Tibial nerve (tissue), 4 donors: Measurements from ENCODE around the gene EFNA4. TPM values are rescaled to one million over a fixed set of nuclear protein-coding genes. Genes with fewer than 3 reads are reported as not detected.

Experiments used
- DNase-seq, 2 donors: peaks; one replicate each; pipeline ENCODE4 v3.0.0-alpha.2; 2019; ENCODE audit warnings: low spot score in 2 of 2
- H3K27ac ChIP-seq, 4 donors: fragments of 200-600 bp; sonication (generic) in 3 of 4; one replicate each; pipeline ENCODE4 v1.5.1; 2017 to 2019; ENCODE audit warnings: mild to moderate bottlenecking in 1 of 4
- H3K27me3 ChIP-seq, 2 donors: fragments of 200-600 bp; sonication (generic) in 1 of 2; one replicate each; pipeline versions ENCODE4 v1.5.1 to v1.6.0; 2017 to 2019
- H3K36me3 ChIP-seq, 3 donors: fragments of 200-600 bp; sonication (generic); one replicate each; pipeline ENCODE4 v1.5.1; 2018 to 2019
- H3K4me1 ChIP-seq, 4 donors: fragments of 200-600 bp; sonication (generic) in 3 of 4; one replicate each; pipeline ENCODE4 v1.5.1; 2017 to 2019
- H3K4me3 ChIP-seq, 4 donors: fragments of 200-600 bp; sonication (generic) in 3 of 4; one replicate each; pipeline ENCODE4 v1.5.1; 2017 to 2019; ENCODE audit warnings: mild to moderate bottlenecking in 1 of 4, moderate library complexity in 1 of 4
- H3K9me3 ChIP-seq, 4 donors: fragments of 200-600 bp; sonication (generic) in 3 of 4; one replicate each; pipeline ENCODE4 v1.5.1; 2017 to 2019
- CTCF ChIP-seq, 5 experiments: fragments of 200-600 bp in 3 of 5; fragments of 450-650 bp in 2 of 5; sonication (generic) in 3 of 5; IDR thresholded peaks; one replicate each; pipeline ENCODE4 v1.5.1; 2016 to 2019; ENCODE audit warnings: antibody characterized with exemption in 5 of 5, mild to moderate bottlenecking in 3 of 5, moderate library complexity in 2 of 5
- EP300 ChIP-seq, 2 donors: sonication (generic); formaldehyde crosslinking; IDR thresholded peaks; one replicate each; pipeline ENCODE4 v1.6.1; 2017; ENCODE audit warnings: antibody characterized with exemption in 2 of 2, mild to moderate bottlenecking in 1 of 2
- POLR2A ChIP-seq, 2 donors: fragments of 450-650 bp; IDR thresholded peaks; one replicate each; pipeline ENCODE4 v1.6.1; 2017; ENCODE audit warnings: antibody characterized with exemption in 2 of 2, mild to moderate bottlenecking in 2 of 2, moderate library complexity in 2 of 2
- WGBS, 2 donors: methylation state at CpG; one replicate each; pipeline ENCODE4 v1.1.5; 2018; 5-methylcytosine and 5-hydroxymethylcytosine counted together
- total RNA-seq, 4 donors: library from RNA; depleted of rRNA; stranded (reverse); fragments of >200 nt; gene quantifications; one replicate each; pipeline ENCODE4 v1.1.0, GENCODE V29; 2016

EFNA4 gene
- total RNA-seq, 4 donors from 2014 or later, result 0.87 to 4.2 (median 1.8) TPM

DNA sequence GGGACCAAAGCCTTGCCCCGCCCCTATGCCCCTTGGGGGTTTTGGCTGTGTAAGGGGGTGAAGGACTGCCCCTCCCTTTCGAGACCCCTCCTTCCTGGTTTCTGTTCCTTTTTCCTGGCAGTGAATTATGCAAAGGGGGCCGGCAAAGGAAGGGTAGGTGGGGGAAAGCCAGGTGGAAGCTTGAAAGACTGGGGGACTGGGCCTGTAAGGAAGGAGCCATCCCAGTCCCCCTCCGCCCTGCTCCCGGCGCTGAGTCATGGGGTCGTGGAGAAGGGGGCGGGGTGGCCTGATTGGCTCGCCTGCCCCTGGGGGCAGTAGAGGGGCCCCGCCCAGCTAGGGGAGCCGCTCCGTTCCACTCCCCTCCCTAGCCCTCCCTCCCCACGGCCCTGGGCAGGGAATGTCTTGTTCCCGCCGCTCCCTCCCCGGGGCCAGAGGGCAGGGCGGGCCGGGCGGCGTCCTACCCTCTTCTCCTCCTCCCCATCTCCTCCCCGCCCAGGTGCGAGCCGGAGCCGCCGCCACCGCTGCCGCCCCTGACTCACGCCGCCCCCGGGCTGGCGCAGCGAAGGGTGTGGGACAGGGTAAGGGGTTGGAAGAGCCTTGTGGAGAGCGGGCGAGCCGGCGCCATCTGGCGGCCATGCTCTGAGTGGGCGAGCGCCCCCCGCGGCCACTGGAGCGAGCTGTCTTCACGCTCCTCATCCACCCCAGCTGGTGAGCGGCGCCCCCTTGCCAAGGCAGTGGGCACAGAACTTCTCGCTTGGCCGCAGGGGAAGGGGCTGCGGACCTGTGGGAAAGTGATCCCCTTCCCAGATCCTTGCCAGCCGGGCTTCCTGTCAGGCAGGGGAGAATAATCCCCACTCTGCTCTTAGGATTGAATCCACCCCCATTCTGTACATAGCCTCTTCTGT, 46.2 kb upstream of the EFNA4 start:
- Histone ChIP-seq H3K9me3 (no peaks in the 10 kb centered on the region), H3K27me3 (no peaks in the 10 kb centered on the region), H3K4me3 (peak overlapping the region; percentile 34 to 56 (median 38)), H3K36me3 (peaks cover 0 to 24% (median 0%) of the 10 kb centered on the region in 3 donors), H3K27ac (peak overlapping the region; percentile 86 to 99 (median 97)), H3K4me1 (peaks cover 0 to 64% (median 39%) of the 10 kb centered on the region in 4 donors)
- peak; percentile 96 to 100 (median 99) for TF ChIP-seq CTCF (IDR thresholded peaks at IDR 0.05)
- TF ChIP-seq EP300 (IDR thresholded peaks at IDR 0.05), result peak; percentile 95 to 98
- peak; percentile 36 to 63 for TF ChIP-seq POLR2A (IDR thresholded peaks at IDR 0.05)
- 2 to 3% methylated on average over 22 to 33 of the region's 49 CpGs for WGBS, 2 donors
- DNase-seq, result peak; percentile 78 to 88

DNA sequence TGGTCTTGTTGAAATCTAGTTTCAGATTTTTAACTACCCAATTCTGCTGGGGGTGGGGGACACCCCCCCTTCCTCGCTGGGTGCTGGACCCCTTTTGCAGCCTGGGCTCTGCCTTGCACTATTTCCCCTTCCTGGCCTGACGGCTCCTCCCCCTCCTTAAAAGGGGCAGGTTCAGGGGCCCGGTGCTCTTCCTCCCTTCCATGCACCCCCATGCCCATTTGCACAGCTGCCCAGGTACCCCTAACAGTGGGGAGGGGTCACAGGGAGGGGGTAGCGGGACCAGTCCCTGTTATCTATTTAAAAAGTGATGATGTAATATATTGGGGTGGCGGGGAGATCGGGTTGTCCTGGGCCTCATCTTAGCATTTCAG, 45.6 kb upstream of the EFNA4 start:
- H3K27ac ChIP-seq, result peak overlapping the region; percentile 86 to 99 (median 97)

GRCh38 chr1:155018617-155019348, 44.8 kb upstream of the EFNA4 start:
- H3K27ac ChIP-seq, result peak overlapping the region; percentile 86 to 99 (median 97)
- 70 to 71% methylated on average over 8 of the region's 8 CpGs for WGBS, 2 donors
- H3K4me3 ChIP-seq, result no peak overlapping the region

More for the DNA sequence above, 45.6 kb upstream of the EFNA4 start:
- peak overlapping the region; percentile 34 to 56 (median 38) for H3K4me3 ChIP-seq
- WGBS, 2 donors, result 42 to 49% methylated on average over 6 of the region's 6 CpGs
- peaks cover 0 to 28% (median 0%) of the 10 kb centered on the region in 3 donors for H3K36me3 ChIP-seq
- DNase-seq, result no peak
- TF ChIP-seq EP300 (IDR thresholded peaks at IDR 0.05), result no peak
- TF ChIP-seq CTCF (IDR thresholded peaks at IDR 0.05), result no peak
- H3K9me3 ChIP-seq, result no peaks in the 10 kb centered on the region
- H3K4me1 ChIP-seq, result peaks cover 0 to 61% (median 33%) of the 10 kb centered on the region in 4 donors
- no peaks in the 10 kb centered on the region for H3K27me3 ChIP-seq

GRCh38 chr1:155019377-155020245, 43.9 kb upstream of the EFNA4 start:
- DNase-seq, result no peak
- H3K27ac ChIP-seq, result peak overlapping the region in 2 of 4 donors; percentile 97 to 99
- 67 to 71% methylated on average over 11 of the region's 11 CpGs for WGBS, 2 donors

More at GRCh38 chr1:155018617-155019348, 44.8 kb upstream of the EFNA4 start:
- Histone ChIP-seq H3K4me1 (peaks cover 0 to 53% (median 27%) of the 10 kb centered on the region in 4 donors), H3K36me3 (peaks cover 0 to 31% (median 0%) of the 10 kb centered on the region in 3 donors), H3K27me3 (no peaks in the 10 kb centered on the region), H3K9me3 (no peaks in the 10 kb centered on the region)
- TF ChIP-seq POLR2A (IDR thresholded peaks at IDR 0.05), result no peak
- no peak for TF ChIP-seq CTCF (IDR thresholded peaks at IDR 0.05)
- no peak for TF ChIP-seq EP300 (IDR thresholded peaks at IDR 0.05)
- DNase-seq, result no peak

More at GRCh38 chr1:155019377-155020245, 43.9 kb upstream of the EFNA4 start:
- Histone ChIP-seq H3K36me3 (peaks cover 0 to 28% (median 0%) of the 10 kb centered on the region in 3 donors), H3K9me3 (no peaks in the 10 kb centered on the region), H3K27me3 (no peaks in the 10 kb centered on the region), H3K4me3 (no peak overlapping the region), H3K4me1 (peaks cover 0 to 50% (median 24%) of the 10 kb centered on the region in 4 donors)
- no peak for TF ChIP-seq EP300 (IDR thresholded peaks at IDR 0.05)
- TF ChIP-seq CTCF (IDR thresholded peaks at IDR 0.05), result no peak
- TF ChIP-seq POLR2A (IDR thresholded peaks at IDR 0.05), result no peak
